ENCODE results near the gene WDR27.

Gene WDR27

DNA sequence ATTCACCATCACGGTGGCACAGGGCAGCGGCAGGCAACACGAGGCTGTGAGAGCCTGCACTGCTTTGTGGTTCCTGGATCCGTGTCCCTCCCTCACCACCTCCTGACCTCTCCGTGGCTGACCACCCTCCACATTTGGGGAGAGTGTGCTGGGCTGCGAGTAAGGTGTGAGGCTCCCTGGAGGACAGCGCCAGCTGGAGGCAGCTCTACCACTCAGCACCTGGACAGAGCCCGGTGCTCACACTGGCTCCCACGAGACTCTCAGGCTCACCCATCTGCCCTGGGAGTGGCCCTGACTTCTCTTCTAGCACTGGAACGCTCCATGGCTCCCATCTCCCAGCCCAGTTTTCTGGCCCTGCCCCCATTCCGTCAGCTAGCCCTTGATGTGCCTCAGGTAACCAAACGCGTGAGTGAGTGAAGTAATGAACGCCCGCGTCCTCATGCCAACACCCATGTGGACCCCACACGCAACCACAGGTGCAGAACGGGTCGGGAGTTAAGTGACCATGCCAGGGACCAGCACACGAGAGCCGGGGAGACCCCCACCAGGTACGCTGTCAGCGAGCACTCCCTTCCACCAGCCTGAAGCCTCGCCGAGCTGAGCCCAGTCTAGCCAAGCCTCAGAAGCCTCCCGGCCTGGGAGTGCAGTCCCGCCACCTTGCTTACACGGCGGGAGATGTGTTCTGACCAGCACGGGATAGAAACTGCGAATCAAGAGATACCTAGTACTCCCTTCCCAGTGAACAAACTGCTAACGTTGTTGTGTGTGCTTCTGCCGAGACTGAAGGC is 137.2 kb downstream of the WDR27 start:
- no peak for ATAC-seq
- DNase-seq: no peak

GRCh38 chr6:169561665-169562064 is 140.2 kb downstream of the WDR27 start:
- ATAC-seq: no peak
- no peak for DNase-seq

- DNase-seq (no peak), ATAC-seq (no peak)
Observed at GRCh38 chr6:169559592-169559991, 142.2 kb downstream of the WDR27 start.

DNA sequence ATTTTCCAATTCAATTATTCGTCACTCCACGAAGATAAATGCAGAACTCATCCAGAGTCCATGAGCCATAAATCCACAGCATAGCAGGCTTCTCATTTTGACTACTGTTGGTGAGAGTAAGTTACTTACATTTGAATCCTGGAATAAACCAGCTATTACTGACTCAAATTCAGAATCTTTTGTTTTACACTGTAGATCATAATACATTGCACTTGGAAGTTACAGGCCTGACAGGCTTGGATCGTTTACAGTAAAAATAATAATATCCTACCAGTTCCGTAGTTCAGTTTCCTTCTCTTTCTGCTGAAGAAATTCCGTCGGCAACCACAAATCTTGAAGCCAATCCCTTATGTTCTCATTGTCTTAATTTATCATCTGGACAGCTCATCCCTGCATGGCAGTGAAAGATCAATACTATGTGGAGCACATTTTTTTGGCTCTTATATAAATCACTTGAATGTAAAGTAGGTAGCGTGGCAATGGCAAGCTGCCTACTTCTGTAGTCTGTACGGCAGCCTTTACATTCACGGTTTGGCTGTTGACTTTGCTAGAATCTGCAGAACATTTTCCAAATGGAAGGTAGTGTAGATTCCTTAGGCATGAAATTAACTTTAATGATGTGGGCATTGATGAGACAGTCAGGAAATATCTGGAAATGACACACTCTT is 142.9 kb downstream of the WDR27 start:
- no peak for DNase-seq
- ATAC-seq: no peak

DNA sequence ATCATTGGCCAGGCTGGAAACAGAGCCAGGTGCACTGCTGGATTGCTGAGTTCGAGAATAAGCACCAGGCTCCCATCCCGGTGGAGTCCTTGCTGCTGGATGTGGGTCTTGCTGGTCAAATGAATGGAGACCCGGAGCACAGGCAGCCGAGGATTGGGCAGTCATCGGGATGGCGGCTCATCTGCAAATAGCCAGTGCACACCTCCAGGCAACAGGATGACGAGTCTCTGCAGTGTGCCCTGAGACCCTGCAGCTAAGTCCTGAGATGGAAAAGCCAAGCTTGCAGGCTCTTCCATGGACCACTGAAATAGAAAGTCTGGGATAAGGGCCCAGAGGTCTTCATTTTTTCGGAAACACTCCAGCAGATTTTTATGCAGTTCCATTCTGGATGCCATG is 143.5 kb downstream of the WDR27 start:
- no peak for DNase-seq
- ATAC-seq: no peak

DNA sequence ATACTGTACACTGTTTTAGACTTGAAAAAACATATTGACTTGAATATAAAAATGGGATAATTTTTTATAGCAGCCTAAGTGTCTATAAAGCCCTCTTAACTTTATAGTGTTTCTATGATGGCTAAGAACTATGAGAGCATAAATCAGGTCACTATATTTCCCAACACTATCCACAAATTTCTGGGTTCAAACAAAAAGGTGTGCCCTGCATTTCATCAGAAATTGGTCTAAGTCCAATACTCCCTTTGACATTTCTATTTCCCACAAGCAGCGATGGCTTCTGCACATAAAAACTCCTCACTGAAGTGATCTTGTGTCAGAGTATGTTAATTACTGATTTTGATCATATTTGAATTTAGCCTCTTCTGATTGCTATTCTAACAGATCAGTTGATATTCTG is 143.9 kb downstream of the WDR27 start:
- DNase-seq (no peak), ATAC-seq (no peak)

- DNase-seq (peak; percentile 38), ATAC-seq (peak; percentile 99)
Observed at GRCh38 chr6:169556758-169557548, 144.9 kb downstream of the WDR27 start.

DNA sequence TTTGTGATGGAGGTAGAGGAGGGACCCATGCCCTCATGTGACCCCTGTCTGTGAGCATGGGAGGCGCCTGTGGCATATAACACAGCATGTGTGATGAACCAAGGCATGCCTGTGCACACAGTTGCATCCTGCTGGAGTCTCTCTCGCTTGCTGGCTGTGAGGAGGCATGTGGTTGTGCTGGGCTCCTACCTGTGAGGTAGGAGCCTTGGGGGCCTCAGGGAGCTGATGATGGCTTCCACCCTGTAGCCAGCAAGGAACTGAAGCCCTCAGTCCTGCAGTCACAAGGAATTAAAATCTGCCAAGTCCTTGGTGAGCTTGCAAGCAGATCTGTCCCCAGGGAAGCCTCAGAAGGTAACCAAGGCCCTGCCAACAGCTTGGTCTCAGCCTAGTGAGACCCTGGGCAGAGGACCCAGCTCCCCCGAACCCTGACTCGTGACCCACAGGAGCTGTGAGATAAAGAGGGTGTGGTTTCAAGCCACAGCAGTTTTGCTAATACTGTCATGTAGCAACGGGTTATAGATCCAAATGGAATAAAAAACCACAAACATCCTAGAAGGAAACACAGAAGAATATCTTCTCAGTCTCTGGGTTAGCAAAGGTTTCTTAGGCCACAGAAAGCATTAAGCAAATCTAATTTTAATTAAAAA is 145.7 kb downstream of the WDR27 start:
- DNase-seq: no peak
- no peak for ATAC-seq

DNA sequence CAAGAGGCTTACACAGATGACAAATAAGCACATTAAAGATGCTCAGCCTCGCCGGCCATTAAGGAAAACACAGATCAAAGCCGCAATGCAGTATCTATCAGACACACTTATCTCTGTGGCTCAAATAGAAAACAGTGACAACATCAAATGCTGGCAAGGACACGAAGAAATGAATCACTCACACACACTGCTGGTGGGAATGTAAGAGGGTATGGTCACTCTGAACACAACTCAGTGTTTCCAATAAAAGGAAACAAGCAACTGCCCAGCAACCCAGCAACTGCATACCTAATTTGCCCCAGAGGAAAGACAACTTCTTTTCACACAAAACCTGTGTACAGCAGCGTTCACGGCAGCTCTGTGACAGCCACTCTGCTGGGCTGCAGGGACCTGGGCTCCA is 155.8 kb downstream of the WDR27 start:
- ATAC-seq (no peak), DNase-seq (no peak)

- ATAC-seq: no peak
Observed at GRCh38 chr6:169543704-169544103, 158.1 kb downstream of the WDR27 start.

DNA sequence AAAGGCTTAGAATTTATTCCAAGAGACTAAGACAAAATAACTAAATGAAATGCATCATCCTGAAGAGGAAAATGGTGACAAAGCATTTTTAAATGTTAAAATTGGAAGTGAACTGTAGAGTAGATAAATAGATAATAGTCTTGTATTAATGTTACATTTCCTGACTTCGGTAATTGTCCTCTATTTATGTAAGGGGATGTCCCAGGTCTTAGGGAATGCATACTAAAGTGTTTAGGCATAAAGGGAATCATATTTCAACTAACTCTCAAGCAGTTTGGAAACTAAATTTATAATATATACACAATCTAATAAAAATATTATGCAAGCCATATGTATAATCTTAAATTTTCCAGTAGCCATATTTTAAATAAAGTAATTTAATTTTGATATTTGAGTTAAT is 159.3 kb downstream of the WDR27 start:
- DNase-seq (no peak), ATAC-seq (no peak)

More at GRCh38 chr6:169543704-169544103, 158.1 kb downstream of the WDR27 start:
- DNase-seq: no peak

- DNase-seq (no peak), ATAC-seq (no peak)
Observed at GRCh38 chr6:169539176-169539897, 162.5 kb downstream of the WDR27 start.

- no peak for DNase-seq
- no peak for ATAC-seq
Observed at GRCh38 chr6:169536446-169537170, 165.2 kb downstream of the WDR27 start.

DNA sequence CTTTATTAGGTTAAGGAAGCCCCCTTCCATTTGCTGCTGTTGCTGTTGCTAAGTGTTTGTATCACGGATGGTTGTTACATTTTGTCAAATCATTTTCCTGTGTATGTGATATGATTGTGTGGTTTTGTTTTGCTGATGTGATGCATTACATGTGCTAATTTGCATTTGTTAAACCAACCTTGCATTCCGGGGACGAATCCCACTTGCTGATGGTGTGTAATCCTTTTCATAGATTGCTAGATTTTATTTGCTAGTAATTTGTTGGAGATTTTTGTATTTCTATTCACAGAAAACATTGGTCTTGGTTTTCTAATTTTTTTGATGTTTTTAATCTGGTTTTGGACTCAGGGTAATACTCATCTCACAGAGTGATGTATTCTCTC is 167.8 kb downstream of the WDR27 start:
- ATAC-seq (no peak), DNase-seq (no peak)

DNA sequence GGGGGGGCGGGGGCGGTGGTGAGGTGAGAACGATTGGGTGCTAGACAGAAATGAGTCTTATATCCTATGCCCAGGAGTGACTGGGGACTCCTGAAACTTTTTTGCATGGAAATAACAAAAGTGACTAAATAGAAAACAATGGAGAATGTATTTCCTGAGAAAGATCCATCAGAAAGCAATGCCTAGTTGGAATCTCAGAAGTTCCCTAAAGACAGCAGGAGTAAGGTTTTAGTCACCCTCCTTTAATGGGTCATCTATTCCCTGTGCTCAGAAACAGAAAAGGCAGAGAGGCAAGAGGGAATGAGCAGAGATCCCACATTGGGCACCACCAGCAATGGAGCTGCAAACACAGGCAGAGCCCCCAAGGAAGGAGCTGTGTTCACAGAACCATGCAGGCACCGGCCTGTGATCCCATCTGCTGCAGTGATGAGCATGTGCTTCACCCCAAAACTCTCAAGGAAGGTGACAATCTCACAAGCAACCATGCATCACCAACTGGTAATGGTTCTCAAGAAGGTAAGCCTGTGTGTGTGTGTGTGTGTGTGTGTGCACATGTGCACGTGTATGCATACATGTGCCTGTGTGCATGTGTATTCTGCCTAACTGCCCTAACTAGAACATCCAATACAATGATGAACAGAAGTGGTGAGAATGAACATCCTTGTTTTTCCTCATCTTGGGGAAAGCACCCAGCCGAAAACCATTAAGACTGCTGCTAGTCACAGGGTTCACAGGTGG is 168.4 kb downstream of the WDR27 start:
- ATAC-seq (no peak), DNase-seq (no peak)

DNA sequence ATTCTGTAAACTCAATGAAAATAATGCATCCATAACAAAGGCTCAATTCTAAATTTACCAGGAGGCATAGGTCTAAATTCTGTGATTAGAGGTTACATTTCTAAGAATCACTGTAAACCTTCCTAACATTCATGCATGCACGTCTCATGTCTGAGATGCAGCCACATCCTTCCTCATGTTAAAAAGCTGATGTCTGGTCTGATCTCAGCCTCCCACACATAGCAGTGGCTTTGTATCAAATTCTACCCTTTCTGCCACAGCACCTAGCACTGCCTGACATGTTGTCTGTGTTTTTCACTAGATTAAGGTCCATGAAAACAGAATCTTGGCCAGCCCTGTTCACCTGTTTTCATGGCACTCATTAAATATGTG is 171.1 kb downstream of the WDR27 start:
- DNase-seq (no peak), ATAC-seq (peak; percentile 81)

DNA sequence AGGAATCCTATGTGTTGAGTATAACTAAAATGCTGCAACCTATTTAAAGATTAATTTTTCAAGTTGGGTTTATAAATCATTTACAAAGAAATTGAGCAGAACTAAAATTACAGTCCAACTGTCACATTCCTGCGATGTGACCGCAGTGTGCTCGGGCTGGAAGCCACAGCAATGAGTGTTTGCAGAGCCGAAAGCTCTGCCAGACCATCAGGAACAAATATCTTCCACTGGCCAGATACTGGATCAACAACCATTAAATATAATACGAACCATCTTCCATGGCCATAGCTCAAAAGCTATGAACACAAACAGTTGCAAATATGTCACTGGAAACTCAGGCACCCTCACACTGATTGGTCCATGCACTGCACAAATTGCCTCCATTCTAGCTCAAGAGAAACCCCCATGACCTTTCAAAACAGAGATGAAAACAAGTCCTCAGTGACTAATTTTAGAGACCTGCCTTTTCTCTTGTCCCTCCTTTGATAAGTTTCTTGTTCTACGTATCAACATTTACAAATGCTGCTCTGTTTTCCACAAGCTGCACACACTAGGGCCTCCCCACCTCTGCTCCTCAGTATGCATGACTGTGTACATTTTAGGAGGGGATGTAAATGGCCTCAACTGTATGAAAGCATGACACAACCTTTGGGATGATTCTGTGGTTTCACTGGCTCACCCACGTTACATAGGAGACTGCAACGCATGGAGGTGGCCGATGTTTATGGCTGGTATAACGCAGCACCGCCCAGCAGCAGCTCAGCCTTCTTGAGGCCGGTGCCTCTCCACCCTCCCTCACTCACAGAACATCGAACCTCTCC is 171.7 kb downstream of the WDR27 start:
- DNase-seq (peak; percentile 24), ATAC-seq (peak; percentile 91)

DNA sequence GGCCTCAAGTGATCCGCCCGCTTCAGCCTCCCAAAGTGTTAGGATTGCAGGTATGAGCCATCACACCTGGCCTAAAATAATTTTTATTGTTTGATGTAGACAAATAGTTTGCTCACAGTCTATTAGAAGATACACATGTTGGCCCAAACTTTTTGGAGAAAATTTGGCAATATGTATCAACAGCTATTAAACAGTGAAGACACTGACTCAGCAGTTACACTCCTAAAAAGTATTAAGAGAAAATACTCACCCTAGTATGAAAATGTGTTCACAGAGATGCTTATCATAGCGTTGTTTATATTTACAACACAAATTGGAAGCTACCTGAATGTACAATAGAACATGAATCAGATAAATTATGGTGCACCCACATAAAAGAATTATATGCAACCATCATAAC is 173.1 kb downstream of the WDR27 start:
- no peak for ATAC-seq
- DNase-seq: no peak

- no peak for DNase-seq
Observed at GRCh38 chr6:169527306-169527705, 174.5 kb downstream of the WDR27 start.

DNA sequence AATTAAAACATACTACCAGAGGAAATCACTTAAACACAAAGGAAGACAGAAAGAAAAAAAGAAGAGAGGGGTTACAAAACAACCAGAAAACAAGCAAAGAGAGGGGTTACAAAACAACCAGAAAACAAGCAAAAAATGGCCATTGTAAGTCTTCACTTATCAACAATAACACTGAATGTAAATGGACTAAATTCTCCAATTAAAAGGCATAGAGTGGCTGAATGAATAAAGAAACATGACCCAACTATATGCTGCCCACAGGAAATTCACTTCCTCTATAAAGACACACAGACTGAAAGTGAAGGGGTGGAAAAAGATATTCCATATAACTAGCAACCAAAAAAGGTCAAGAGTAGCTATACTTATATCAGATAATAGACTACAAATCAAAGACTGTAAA is 180.0 kb downstream of the WDR27 start:
- no peak for ATAC-seq
- no peak for DNase-seq

More at GRCh38 chr6:169527306-169527705, 174.5 kb downstream of the WDR27 start:
- no peak for ATAC-seq
